ENCODE measurements around the gene LDB2. TPM values are rescaled to one million over a fixed set of nuclear protein-coding genes. Genes with fewer than 3 reads are reported as not detected.

LDB2 gene
- polyA plus RNA-seq, 2 of the 4 experiments (the other 2 are of a cell fraction), result not detected

- CTCF ChIA-PET, result no interaction called here
- POLR2A ChIA-PET, result no interaction called here
- no peak for FAIRE-seq
Measured at GRCh38 chr4:16827794-16828724, 70.4 kb downstream of the LDB2 start.

More at GRCh38 chr4:16827794-16828724, 70.4 kb downstream of the LDB2 start:
- no peaks in the 10 kb centered on the region for H3K4me1 ChIP-seq
- H3K4me3 ChIP-seq, result no peak overlapping the region
- WGBS (ENCODE audit: missing lambda C conversion rate), result 8% methylated on average over 12 of the region's 12 CpGs
- no peak overlapping the region for H3K27ac ChIP-seq
- DNase-seq (ENCODE audit: low read depth in 1 of 2, low spot score in 1 of 2), result no peak
- no peak for TF ChIP-seq ZFP36 (IDR thresholded peaks at IDR 0.05; ENCODE audit: borderline replicate concordance, partially characterized antibody)
- TF ChIP-seq FOXS1 (CRISPR knock-in tag; IDR thresholded peaks at IDR 0.05), result no peak
- no peak for TF ChIP-seq TFCP2L1 (CRISPR knock-in tag; IDR thresholded peaks at IDR 0.05)
- TF ChIP-seq REST (IDR thresholded peaks at IDR 0.05), result no peak
- no peak for TF ChIP-seq EHF (CRISPR knock-in tag; IDR thresholded peaks at IDR 0.05)
- TF ChIP-seq POLR2AphosphoS2 (conservative IDR thresholded peaks at IDR 0.05; ENCODE audit: low read length), result no peak
- no peak for TF ChIP-seq PHF8 (IDR thresholded peaks at IDR 0.05; ENCODE audit: borderline replicate concordance, low read depth)
- no peak for TF ChIP-seq CTCF (IDR thresholded peaks at IDR 0.05)
- no peak for TF ChIP-seq RNF2 (IDR thresholded peaks at IDR 0.05; ENCODE audit: borderline replicate concordance, low read depth)
- no peak for TF ChIP-seq MAFK (IDR thresholded peaks at IDR 0.05; ENCODE audit: partially characterized antibody)
- no peak for TF ChIP-seq PBX3 (IDR thresholded peaks at IDR 0.05)
- TF ChIP-seq GATA3 (IDR thresholded peaks at IDR 0.05; ENCODE audit: borderline replicate concordance), result no peak
- TF ChIP-seq HOXB5 (CRISPR knock-in tag; IDR thresholded peaks at IDR 0.05), result no peak
- no peak for TF ChIP-seq CHD2 (IDR thresholded peaks at IDR 0.05; ENCODE audit: low read length, partially characterized antibody)
- TF ChIP-seq MYC (IDR thresholded peaks at IDR 0.05; ENCODE audit: borderline replicate concordance, low read length), result no peak
- no peak for TF ChIP-seq MAX (IDR thresholded peaks at IDR 0.05)
- no peak for TF ChIP-seq RCOR1 (IDR thresholded peaks at IDR 0.05; ENCODE audit: low read depth, low read length)
- TF ChIP-seq TP53 (CRISPR knock-in tag; IDR thresholded peaks at IDR 0.05), result no peak
- no peak for TF ChIP-seq JUNB (IDR thresholded peaks at IDR 0.05)
- ATAC-seq, result no peak
- no peaks in the 10 kb centered on the region for H3K9me3 ChIP-seq
- H3K4me2 ChIP-seq, result no peak overlapping the region

All from A549 (cell line).